UCSD-AML1 (cell line): Measurements from ENCODE around the gene ANKLE1.
"Not testable (repeated sequence)": the region's sequence is repeated elsewhere in the genome, so short reads cannot be mapped to it uniquely, and the experiment has no call there.

Experiments
- DNase-seq: peaks from one replicate; lab custom pipeline; 2025; ENCODE audit not compliant: unreplicated experiment; lab: John Stamatoyannopoulos, UW

The ANKLE1 gene

GRCh38 chr19:17248011-17248776 lies 33.5 kb upstream of the ANKLE1 start:
- no peak for DNase-seq

GRCh38 chr19:17249887-17250548 lies 31.7 kb upstream of the ANKLE1 start:
- no peak for DNase-seq

GRCh38 chr19:17254636-17255035 lies 27.1 kb upstream of the ANKLE1 start:
- DNase-seq, result no peak

GRCh38 chr19:17255150-17255621 lies 26.5 kb upstream of the ANKLE1 start:
- no peak for DNase-seq

- DNase-seq, result no peak
Measured at GRCh38 chr19:17256130-17256529, 25.6 kb upstream of the ANKLE1 start.

GRCh38 chr19:17259118-17259780 lies 22.5 kb upstream of the ANKLE1 start:
- no peak for DNase-seq

GRCh38 chr19:17259934-17260333 lies 21.8 kb upstream of the ANKLE1 start:
- no peak for DNase-seq

GRCh38 chr19:17260842-17261325 lies 20.8 kb upstream of the ANKLE1 start:
- DNase-seq, result peak; percentile 80

GRCh38 chr19:17262557-17262956 lies 19.1 kb upstream of the ANKLE1 start:
- DNase-seq, result no peak

GRCh38 chr19:17263712-17264640 lies 17.7 kb upstream of the ANKLE1 start:
- no peak for DNase-seq

GRCh38 chr19:17264641-17264979 lies 17.1 kb upstream of the ANKLE1 start, which contains the start of gene USHBP1:
TSS of gene USHBP1 (minus strand) at chr19:17264745. CDS start at chr19:17264299, 446 bp downstream.
- DNase-seq, result peak; percentile 34

- DNase-seq, result no peak
Measured at GRCh38 chr19:17266026-17266425, 15.7 kb upstream of the ANKLE1 start.

GRCh38 chr19:17266589-17266974 lies 15.1 kb upstream of the ANKLE1 start:
- DNase-seq, result no peak

- DNase-seq, result peak; percentile 91
Measured at GRCh38 chr19:17266975-17267788, 14.5 kb upstream of the ANKLE1 start, which contains the start of gene BABAM1. TSS of gene BABAM1 (plus strand) at chr19:17267443. CDS start at chr19:17268807, 1,364 bp downstream.

GRCh38 chr19:17268754-17269153 lies 12.9 kb upstream of the ANKLE1 start:
- DNase-seq, result no peak

- DNase-seq, result not testable (repeated sequence)
Measured at GRCh38 chr19:17274892-17275291, 6.8 kb upstream of the ANKLE1 start.

GRCh38 chr19:17275441-17276175 lies 6.1 kb upstream of the ANKLE1 start:
- no peak for DNase-seq

- DNase-seq, result no peak
Measured at GRCh38 chr19:17279436-17279835, 2.3 kb upstream of the ANKLE1 start.
